Keratinocyte (primary cell): ENCODE measurements around the gene SLC25A21. TPM values are rescaled to one million over a fixed set of nuclear protein-coding genes. Genes with fewer than 3 reads are reported as not detected.

Source experiments
- DNase-seq: peaks from one replicate; pipeline ENCODE4 v3.0.0-alpha.2; 2011; ENCODE audit warnings: low read depth, missing footprints, low spot score
- FAIRE-seq: peaks from 2 replicates; lab custom pipeline; 2011; peaks lifted over from hg19 to GRCh38; lab: Jason Lieb, UNC
- H2AFZ ChIP-seq: 2 replicates; pipeline ENCODE4 v1.6.0; 2012; ENCODE audit warnings: low read length, control low read depth, inconsistent platforms; ENCODE audit not compliant: control insufficient read depth
- H3K27ac ChIP-seq: 2 replicates; pipeline ENCODE4 v1.5.1; 2011; ENCODE audit warnings: low read length; ENCODE audit not compliant: control insufficient read depth, insufficient read depth
- H3K27me3 ChIP-seq: 3 replicates; pipeline ENCODE4 v1.6.0; 2011; ENCODE audit warnings: low read length; ENCODE audit not compliant: control insufficient read depth, insufficient read depth; ENCODE audit errors: extremely low read depth
- H3K36me3 ChIP-seq, 2 experiments: 2 replicates in 1 of 2; 3 replicates in 1 of 2; pipeline ENCODE4 v1.5.1; 2011; ENCODE audit warnings: low read length in 2 of 2, mild to moderate bottlenecking in 1 of 2; ENCODE audit not compliant: control insufficient read depth in 2 of 2, insufficient read depth in 2 of 2; ENCODE audit errors: extremely low read depth in 1 of 2
- H3K4me1 ChIP-seq: 3 replicates; pipeline ENCODE4 v1.5.1; 2011; ENCODE audit warnings: low read length; ENCODE audit not compliant: control insufficient read depth, insufficient read depth; ENCODE audit errors: extremely low read depth
- H3K4me2 ChIP-seq: 3 replicates; pipeline ENCODE4 v1.6.0; 2011; ENCODE audit warnings: low read depth, low read length; ENCODE audit not compliant: control insufficient read depth, insufficient read depth; ENCODE audit errors: extremely low read depth
- H3K4me3 ChIP-seq, 3 experiments: fragments of 200-600 bp in 1 of 3; sonication (generic) in 1 of 3; 2 replicates in 2 of 3; 3 replicates in 1 of 3; pipeline ENCODE4 v1.5.1; 2011 to 2016; ENCODE audit warnings: low read length in 3 of 3, mild to moderate bottlenecking in 3 of 3, control low read depth in 2 of 3, inconsistent platforms in 1 of 3, low read depth in 1 of 3, mixed read lengths in 1 of 3, mixed run types in 1 of 3, moderate library complexity in 1 of 3; ENCODE audit not compliant: control insufficient read depth in 2 of 3, insufficient read depth in 2 of 3; ENCODE audit errors: extremely low read depth in 1 of 3
- H3K79me2 ChIP-seq: 2 replicates; pipeline ENCODE4 v1.6.0; 2012; ENCODE audit warnings: low read length; ENCODE audit not compliant: control insufficient read depth, insufficient read depth
- H3K9ac ChIP-seq: 3 replicates; pipeline ENCODE4 v1.6.0; 2011; ENCODE audit warnings: low read length; ENCODE audit not compliant: control insufficient read depth, insufficient read depth; ENCODE audit errors: extremely low read depth
- H3K9me1 ChIP-seq: 3 replicates; pipeline ENCODE4 v1.6.0; 2011; ENCODE audit warnings: low read length; ENCODE audit not compliant: control insufficient read depth, insufficient read depth; ENCODE audit errors: extremely low read depth
- H3K9me3 ChIP-seq: 2 replicates; pipeline ENCODE4 v1.5.1; 2012; ENCODE audit warnings: low read depth, low read length; ENCODE audit not compliant: control insufficient read depth
- H4K20me1 ChIP-seq: 3 replicates; pipeline ENCODE4 v1.6.0; 2011; ENCODE audit warnings: low read length; ENCODE audit not compliant: control insufficient read depth, insufficient read depth; ENCODE audit errors: extremely low read depth
- CTCF ChIP-seq, 3 experiments: IDR thresholded peaks in 1 of 3; conservative IDR thresholded peaks in 1 of 3; optimal IDR thresholded peaks in 1 of 3; 2 replicates in 2 of 3; 3 replicates in 1 of 3; pipeline versions ENCODE3 to v1.5.1; 2011; ENCODE audit warnings: low read length in 3 of 3, mild to moderate bottlenecking in 3 of 3, moderate library complexity in 2 of 3, control low read depth in 1 of 3, inconsistent platforms in 1 of 3; ENCODE audit not compliant: insufficient read depth in 2 of 3; ENCODE audit errors: extremely low read depth in 1 of 3
- EZH2 ChIP-seq: IDR thresholded peaks from one replicate; pipeline ENCODE4 v1.6.1; 2012; ENCODE audit warnings: inconsistent platforms, mild to moderate bottlenecking, low read length, moderate library complexity
- dilution Hi-C: fragments of 300-500 bp; cut with MboI; formaldehyde crosslinking; loops from one replicate; pipeline ENCODE4 v1.7.0; 2020; ENCODE audit warnings: low sequenced_read_pairs; ENCODE audit not compliant: extremely low pct_ligation_motif_present
- polyA plus RNA-seq, 5 experiments: library from polyadenylated mRNA; depleted of rRNA in 3 of 5; stranded (reverse) in 3 of 5; stranded (forward) in 1 of 5; unstranded in 1 of 5; fragments of >200 nt; gene quantifications; 1 replicate in 1 of 5; 2 replicates in 3 of 5; 3 replicates in 1 of 5; pipeline versions ENCODE4 v1.2.1 to v1.2.3, GENCODE V29; 2011 to 2012; ENCODE audit warnings: missing spikeins in 2 of 5, low read depth in 1 of 5, low replicate concordance in 1 of 5

Gene SLC25A21
- polyA plus RNA-seq, 1 donor (not counting 4 experiments of a cell fraction or from before 2014, with no cell fraction given) = 0.66 TPM

- dilution Hi-C loops = no loop called here
- Histone ChIP-seq H3K4me1 (peaks cover 12% of the 10 kb centered on the region), H3K9me3 (no peaks in the 10 kb centered on the region), H2AFZ (no peak overlapping the region), H3K27ac (no peak overlapping the region), H3K9me1 (no peaks in the 10 kb centered on the region), H3K27me3 (peaks cover 35% of the 10 kb centered on the region), H3K36me3 (peaks cover 0 to 2% of the 10 kb centered on the region in 2 experiments), H3K4me3 (no peak overlapping the region), H3K4me2 (no peak overlapping the region), H3K79me2 (no peaks in the 10 kb centered on the region), H3K9ac (no peak overlapping the region), H4K20me1 (no peaks in the 10 kb centered on the region)
- DNase-seq (no peak), FAIRE-seq (no peak)
- no peak for TF ChIP-seq CTCF (optimal IDR thresholded peaks at IDR 0.05 in 1 of 3, IDR thresholded peaks at IDR 0.05 in 1 of 3, conservative IDR thresholded peaks at IDR 0.05 in 1 of 3; ENCODE audit: extremely low read depth in 1 of 3, insufficient read depth in 2 of 3, low read length in 3 of 3)
- TF ChIP-seq EZH2 = no peak
Measured at GRCh38 chr14:36666416-36667206, 505.8 kb downstream of the SLC25A21 start.

GRCh38 chr14:36665887-36666415, 506.5 kb downstream of the SLC25A21 start:
- Histone ChIP-seq H4K20me1 (no peaks in the 10 kb centered on the region), H3K27ac (no peak overlapping the region), H3K9me1 (no peaks in the 10 kb centered on the region), H3K4me3 (no peak overlapping the region), H3K36me3 (peaks cover 0 to 2% of the 10 kb centered on the region in 2 experiments), H3K4me2 (no peak overlapping the region), H3K27me3 (peaks cover 41% of the 10 kb centered on the region), H2AFZ (no peak overlapping the region), H3K9me3 (no peaks in the 10 kb centered on the region), H3K9ac (no peak overlapping the region), H3K4me1 (peaks cover 15% of the 10 kb centered on the region), H3K79me2 (no peaks in the 10 kb centered on the region)
- no peak for FAIRE-seq
- no peak for DNase-seq
- dilution Hi-C loops = no loop called here
- TF ChIP-seq EZH2 = no peak
- TF ChIP-seq CTCF (optimal IDR thresholded peaks at IDR 0.05 in 1 of 3, IDR thresholded peaks at IDR 0.05 in 1 of 3, conservative IDR thresholded peaks at IDR 0.05 in 1 of 3; ENCODE audit: extremely low read depth in 1 of 3, insufficient read depth in 2 of 3, low read length in 3 of 3) = no peak
